Uterus (tissue), 4 donors: ENCODE data around the gene COL5A1. TPM values are rescaled to one million over a fixed set of nuclear protein-coding genes. Genes with fewer than 3 reads are reported as not detected.

Experiments
- DNase-seq, 2 donors: peaks; one replicate each; pipeline ENCODE4 v3.0.0-alpha.2; 2019 to 2020
- H3K27ac ChIP-seq, 2 donors: fragments of 200-600 bp; sonication (generic); 1 replicate in 1 of 2; 2 replicates in 1 of 2; pipeline ENCODE4 v1.5.1; 2016 to 2018
- H3K27me3 ChIP-seq, 2 donors: fragments of 200-600 bp; sonication (generic); one replicate each; pipeline ENCODE4 v1.5.1; 2018 to 2019; ENCODE audit warnings: control low read depth in 1 of 2
- H3K36me3 ChIP-seq, 2 donors: fragments of 200-600 bp; sonication (generic); one replicate each; pipeline ENCODE4 v1.5.1; 2019; ENCODE audit warnings: control low read depth in 1 of 2
- H3K4me1 ChIP-seq, 2 donors: fragments of 200-600 bp; sonication (generic); one replicate each; pipeline ENCODE4 v1.5.1; 2018 to 2019; ENCODE audit warnings: control low read depth in 1 of 2
- H3K4me3 ChIP-seq, 2 donors: fragments of 200-600 bp; sonication (generic); 1 replicate in 1 of 2; 2 replicates in 1 of 2; pipeline ENCODE4 v1.5.1; 2018 to 2019; ENCODE audit warnings: mild to moderate bottlenecking in 1 of 2
- H3K9me3 ChIP-seq, 2 donors: fragments of 200-600 bp; sonication (generic); one replicate each; pipeline ENCODE4 v1.5.1; 2019; ENCODE audit warnings: control low read depth in 1 of 2
- POLR2A ChIP-seq, 2 donors: fragments of 450-650 bp; IDR thresholded peaks; one replicate each; pipeline ENCODE4 v1.6.1; 2016; ENCODE audit warnings: antibody characterized with exemption in 2 of 2, mild to moderate bottlenecking in 1 of 2, moderate library complexity in 1 of 2
- intact Hi-C: fragments of 100-400 bp; cut with DNase I; formaldehyde crosslinking; loops from one replicate; pipeline ENCODE4 v1.15.1; 2023; ENCODE audit warnings: low total_unique reads
- total RNA-seq, 4 donors: library from RNA; depleted of rRNA in 3 of 4; stranded (reverse); fragments of >200 nt in 3 of 4; gene quantifications; one replicate each; pipeline versions ENCODE4 v1.1.0 to v1.2.4, GENCODE V29; 2014 to 2023
- TF ChIP-seq, protein P1 (sequence below), 4 experiments: fragments of 200-600 bp in 2 of 4; fragments of 450-650 bp in 2 of 4; sonication (generic) in 2 of 4; IDR thresholded peaks; one replicate each; pipeline ENCODE4 v1.5.1; 2016 to 2019; ENCODE audit warnings: antibody characterized with exemption in 4 of 4, mild to moderate bottlenecking in 2 of 4, moderate library complexity in 1 of 4
- donor health status: DM: yes; HTN: yes; CAD: no.

The COL5A1 gene
- total RNA-seq, 4 donors from 2014 or later = 21.2 to 604 (median 129) TPM

DNA sequence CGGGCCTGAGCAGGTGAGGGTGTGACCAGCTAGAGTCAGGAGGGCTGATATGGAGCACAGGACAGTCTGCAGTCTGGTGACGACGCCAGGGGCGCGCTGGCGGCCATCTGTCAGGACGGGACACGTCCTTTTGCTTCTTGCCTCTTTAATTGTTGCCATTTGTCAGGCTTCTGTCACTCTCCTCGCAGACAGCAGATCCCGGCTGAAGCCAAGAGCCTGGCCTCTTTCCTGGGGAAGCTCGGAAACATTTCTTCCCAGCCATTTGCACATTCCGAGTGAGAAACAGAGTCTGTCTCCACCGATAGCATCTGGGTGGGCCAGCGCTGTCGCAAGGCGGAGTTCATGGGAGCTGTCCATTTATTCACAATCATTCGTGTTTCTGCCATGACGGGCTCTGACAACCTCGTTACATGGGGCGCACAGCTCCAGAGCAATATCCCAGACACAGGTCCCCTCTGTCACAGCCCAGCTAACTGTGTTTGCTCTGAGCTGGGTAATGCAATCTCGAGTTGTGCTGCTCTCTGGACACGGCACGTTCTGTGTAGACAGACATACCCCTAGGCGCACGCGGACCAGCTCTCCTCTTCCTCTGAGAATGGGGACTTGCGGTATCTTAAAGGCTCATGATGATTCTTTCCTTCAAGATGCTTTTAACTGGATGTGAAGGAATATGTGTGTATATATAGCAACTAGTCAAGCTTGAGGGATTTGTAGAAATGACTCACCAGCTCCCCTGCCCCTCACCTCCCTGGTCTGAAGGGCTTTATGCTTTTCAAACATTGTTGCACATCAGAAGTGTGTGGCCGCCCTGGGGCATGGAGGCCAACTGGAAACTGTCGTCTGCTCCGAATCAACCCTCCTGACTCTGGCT lies 133.7 kb downstream of the COL5A1 start:
- Histone ChIP-seq H3K4me1 (peaks cover 0 to 4% of the 10 kb centered on the region in 2 donors), H3K27me3 (no peaks in the 10 kb centered on the region), H3K9me3 (no peaks in the 10 kb centered on the region), H3K27ac (no peak overlapping the region), H3K4me3 (no peak overlapping the region), H3K36me3 (no peaks in the 10 kb centered on the region)
- TF ChIP-seq POLR2A (IDR thresholded peaks at IDR 0.05) = no peak
- TF ChIP-seq, protein P1, sequence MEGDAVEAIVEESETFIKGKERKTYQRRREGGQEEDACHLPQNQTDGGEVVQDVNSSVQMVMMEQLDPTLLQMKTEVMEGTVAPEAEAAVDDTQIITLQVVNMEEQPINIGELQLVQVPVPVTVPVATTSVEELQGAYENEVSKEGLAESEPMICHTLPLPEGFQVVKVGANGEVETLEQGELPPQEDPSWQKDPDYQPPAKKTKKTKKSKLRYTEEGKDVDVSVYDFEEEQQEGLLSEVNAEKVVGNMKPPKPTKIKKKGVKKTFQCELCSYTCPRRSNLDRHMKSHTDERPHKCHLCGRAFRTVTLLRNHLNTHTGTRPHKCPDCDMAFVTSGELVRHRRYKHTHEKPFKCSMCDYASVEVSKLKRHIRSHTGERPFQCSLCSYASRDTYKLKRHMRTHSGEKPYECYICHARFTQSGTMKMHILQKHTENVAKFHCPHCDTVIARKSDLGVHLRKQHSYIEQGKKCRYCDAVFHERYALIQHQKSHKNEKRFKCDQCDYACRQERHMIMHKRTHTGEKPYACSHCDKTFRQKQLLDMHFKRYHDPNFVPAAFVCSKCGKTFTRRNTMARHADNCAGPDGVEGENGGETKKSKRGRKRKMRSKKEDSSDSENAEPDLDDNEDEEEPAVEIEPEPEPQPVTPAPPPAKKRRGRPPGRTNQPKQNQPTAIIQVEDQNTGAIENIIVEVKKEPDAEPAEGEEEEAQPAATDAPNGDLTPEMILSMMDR (IDR thresholded peaks at IDR 0.05) = no peak
- DNase-seq = no peak
- intact Hi-C loops = no loop called here

DNA sequence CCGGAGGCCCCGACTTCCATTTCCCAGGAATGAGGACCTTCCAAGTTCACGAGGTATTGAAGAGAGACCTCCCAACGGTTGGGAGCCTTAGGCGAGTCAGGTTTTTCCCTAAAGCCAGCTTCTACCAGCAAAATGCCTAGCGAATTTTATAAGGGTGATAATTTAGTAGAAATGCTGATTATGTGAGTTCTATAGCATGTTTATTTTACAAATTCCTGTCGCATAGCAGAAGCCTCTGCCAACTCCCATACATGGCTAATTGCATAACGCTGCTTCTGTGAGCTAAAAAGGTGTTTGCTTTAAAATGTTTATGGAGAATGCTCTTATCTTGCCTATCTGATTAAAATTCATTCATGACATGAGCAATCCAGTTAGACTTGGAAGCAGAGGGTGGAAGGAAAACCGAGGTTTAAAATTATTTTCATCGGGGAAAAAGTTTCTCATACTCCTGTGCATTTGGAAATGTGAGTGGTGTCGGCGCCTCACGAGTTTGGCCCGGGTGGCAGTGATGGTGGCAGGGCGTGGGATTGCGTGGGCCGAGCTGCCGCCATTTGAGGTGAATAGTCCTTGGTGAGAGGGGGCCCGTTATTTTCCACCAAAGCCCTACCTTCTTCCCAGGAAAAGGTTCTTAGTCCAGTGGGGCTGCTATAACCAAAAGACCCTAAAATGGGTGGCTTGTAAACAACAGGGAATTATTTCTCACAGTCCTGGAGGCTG lies 134.6 kb downstream of the COL5A1 start:
- Histone ChIP-seq H3K4me3 (no peak overlapping the region), H3K36me3 (no peaks in the 10 kb centered on the region), H3K4me1 (peaks cover 0 to 4% of the 10 kb centered on the region in 2 donors), H3K27ac (no peak overlapping the region), H3K9me3 (no peaks in the 10 kb centered on the region), H3K27me3 (no peaks in the 10 kb centered on the region)
- DNase-seq = no peak
- intact Hi-C loops = no loop called here
- TF ChIP-seq, protein P1 (IDR thresholded peaks at IDR 0.05) = no peak
- TF ChIP-seq POLR2A (IDR thresholded peaks at IDR 0.05) = no peak

DNA sequence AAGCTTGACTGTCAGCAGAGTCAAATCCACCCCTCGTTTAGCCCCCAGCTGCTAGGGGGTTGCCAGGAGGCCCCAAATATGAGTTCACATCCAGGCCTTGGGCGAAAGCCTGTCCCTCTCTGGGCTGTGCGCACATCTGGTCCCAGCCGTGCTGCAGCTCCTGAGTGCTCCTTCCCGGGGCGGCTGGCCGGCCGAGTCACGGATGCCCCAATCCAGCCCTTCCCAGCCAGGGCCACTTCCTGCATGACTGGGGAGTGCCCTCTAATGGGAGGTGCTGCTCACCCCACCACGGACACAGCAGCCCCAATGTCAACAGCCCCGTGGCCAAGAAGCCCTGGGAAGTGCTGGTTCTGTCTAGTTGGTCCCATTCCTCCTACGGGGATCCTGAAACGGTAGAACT lies 135.6 kb downstream of the COL5A1 start:
- intact Hi-C loops = no loop called here
- no peaks in the 10 kb centered on the region for H3K9me3 ChIP-seq
- no peak overlapping the region for H3K4me3 ChIP-seq
- H3K36me3 ChIP-seq = no peaks in the 10 kb centered on the region
- no peak for DNase-seq
- no peaks in the 10 kb centered on the region for H3K27me3 ChIP-seq
- TF ChIP-seq POLR2A (IDR thresholded peaks at IDR 0.05) = no peak
- TF ChIP-seq, protein P1 (IDR thresholded peaks at IDR 0.05) = no peak
- H3K4me1 ChIP-seq = peaks cover 0 to 4% of the 10 kb centered on the region in 2 donors
- H3K27ac ChIP-seq = no peak overlapping the region

DNA sequence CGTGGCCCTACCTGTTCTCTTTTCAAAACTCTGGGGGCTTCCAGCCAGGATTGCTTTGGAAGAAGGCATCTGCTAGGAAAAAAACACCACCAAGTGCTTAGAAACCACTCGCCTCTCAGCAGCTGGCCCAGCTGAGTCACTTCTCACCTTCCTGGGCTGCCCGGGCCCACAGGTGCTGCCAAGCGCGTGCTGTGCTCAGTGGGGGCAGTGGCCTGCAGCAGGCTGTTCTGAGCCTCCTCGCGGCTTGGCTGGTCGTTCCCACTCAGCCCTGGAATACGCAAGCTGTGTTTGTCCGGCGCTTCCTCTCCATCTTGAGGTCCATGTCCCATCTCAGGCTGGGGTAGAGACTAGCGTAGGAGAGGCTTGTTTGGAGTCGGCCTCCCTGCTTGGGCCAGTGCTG lies 136.6 kb downstream of the COL5A1 start:
- no peak for TF ChIP-seq POLR2A (IDR thresholded peaks at IDR 0.05)
- TF ChIP-seq, protein P1 (IDR thresholded peaks at IDR 0.05) = no peak
- no peak overlapping the region for H3K27ac ChIP-seq
- H3K4me3 ChIP-seq = no peak overlapping the region
- no peaks in the 10 kb centered on the region for H3K27me3 ChIP-seq
- no peaks in the 10 kb centered on the region for H3K9me3 ChIP-seq
- no peaks in the 10 kb centered on the region for H3K36me3 ChIP-seq
- intact Hi-C loops = no loop called here
- no peak for DNase-seq
- peaks cover 0 to 4% of the 10 kb centered on the region in 2 donors for H3K4me1 ChIP-seq
